ENCODE results near the gene RC3H2. TPM values are rescaled to one million over a fixed set of nuclear protein-coding genes. Genes with fewer than 3 reads are reported as not detected.

RC3H2 gene
- total and polyA plus RNA-seq, 2 of the 13 experiments (the other 11 are each of a cell fraction or from before 2014, with no cell fraction given) = 21.0 to 36.4 TPM

GRCh38 chr9:122819326-122819725 is 85.8 kb downstream of the RC3H2 start:
- peaks cover 4% of the 10 kb centered on the region for H3K79me2 ChIP-seq (ENCODE audit: insufficient read depth, low read length)
- FAIRE-seq (no peak), ATAC-seq (no peak), DNase-seq (ENCODE audit: low spot score) (no peak)
- in situ Hi-C loops (cut with HindIII; ENCODE audit: extremely low pct_ligation_motif_present, low pct_unique_long_range_greater_than_20kb) (loop anchor here (10.0 to 25.0 kb wide), 2 partner anchors 457 to 715 kb away; partner anchors contain the start of gene PTGS1), intact Hi-C loops (cut with micrococcal nuclease; ENCODE audit: unreplicated experiment) (no loop called here)
- ChIA-PET POLR2A (interaction anchor here (0.9 kb wide), 1 partner anchor 9 kb away, joined by 3 read pairs; the partner anchor contains the start of gene PDCL), CTCF (ENCODE audit: low intra/inter-chr PET ratio, low total read pairs) (no interaction called here)
- TF ChIP-seq SRSF1 (optimal IDR thresholded peaks at IDR 0.05; ENCODE audit: low read depth, low read length) (no peak), HNF4A (CRISPR knock-in tag; IDR thresholded peaks at IDR 0.05) (no peak), SMAD1 (CRISPR knock-in tag; IDR thresholded peaks at IDR 0.05; ENCODE audit: borderline replicate concordance, low read depth) (no peak), SP140L (CRISPR knock-in tag; IDR thresholded peaks at IDR 0.05; ENCODE audit: borderline replicate concordance) (no peak), TSC22D2 (CRISPR knock-in tag; IDR thresholded peaks at IDR 0.05; ENCODE audit: borderline replicate concordance) (no peak), NFATC3 (CRISPR knock-in tag; IDR thresholded peaks at IDR 0.05) (no peak), LCORL (IDR thresholded peaks at IDR 0.05) (no peak), LCORL (CRISPR knock-in tag; IDR thresholded peaks at IDR 0.05) (no peak), RORA (CRISPR knock-in tag; IDR thresholded peaks at IDR 0.05) (no peak), SP2 (CRISPR knock-in tag; IDR thresholded peaks at IDR 0.05) (no peak), CENPX (CRISPR knock-in tag; IDR thresholded peaks at IDR 0.05) (no peak), SPEN (CRISPR knock-in tag; IDR thresholded peaks at IDR 0.05; ENCODE audit: low read depth) (no peak), CBFB (CRISPR knock-in tag; IDR thresholded peaks at IDR 0.05) (no peak), ZNF138 (CRISPR knock-in tag; IDR thresholded peaks at IDR 0.05; ENCODE audit: low read depth) (no peak), RAD51 (IDR thresholded peaks at IDR 0.05; ENCODE audit: borderline replicate concordance) (no peak), KDM3A (CRISPR knock-in tag; IDR thresholded peaks at IDR 0.05; ENCODE audit: low read depth) (no peak), MED1 (CRISPR knock-in tag; IDR thresholded peaks at IDR 0.05) (no peak), SRY (CRISPR knock-in tag; IDR thresholded peaks at IDR 0.05) (no peak), ZNF781 (CRISPR knock-in tag; IDR thresholded peaks at IDR 0.05; ENCODE audit: borderline replicate concordance, not compliant biosample characterization) (no peak), ARNT (IDR thresholded peaks at IDR 0.05) (no peak), HDAC2 (CRISPR knock-in tag; IDR thresholded peaks at IDR 0.05) (no peak)
- WGBS (ENCODE audit: low lambda C conversion rate) = 93% methylated on average over 3 of the region's 3 CpGs
- H3K9ac ChIP-seq (ENCODE audit: insufficient read depth, low read depth, low read length) = no peak overlapping the region
- no peak overlapping the region for H3K4me3 ChIP-seq (replicated peaks in 1 of 3; ENCODE audit: insufficient read depth in 1 of 3, low read depth in 2 of 3, low read length in 3 of 3)
- no peak overlapping the region for H2AFZ ChIP-seq (ENCODE audit: low read length)
- no peaks in the 10 kb centered on the region for H3K27me3 ChIP-seq (ENCODE audit: control insufficient read depth in 1 of 2, insufficient read depth in 2 of 2, low read length in 2 of 2)
- H3K27ac ChIP-seq (ENCODE audit: extremely low read length, insufficient read depth, low read length) = no peak overlapping the region
- no TSS peak for BruUV-seq (replicated peaks)
- no peaks in the 10 kb centered on the region; the same call in 1 of the 2 replicates for H4K20me1 ChIP-seq (ENCODE audit: insufficient read depth, low read length)
- H3K4me1 ChIP-seq (ENCODE audit: insufficient read depth, low read length) = peaks cover 7% of the 10 kb centered on the region
- H3K9me3 ChIP-seq (ENCODE audit: low read length) = no peaks in the 10 kb centered on the region
- no peak overlapping the region for H3K4me2 ChIP-seq (ENCODE audit: low read depth, low read length)
- peaks cover 13 to 42% of the 10 kb centered on the region in 2 experiments for H3K36me3 ChIP-seq (replicated peaks in 1 of 2; ENCODE audit: control insufficient read depth in 1 of 2, insufficient read depth in 2 of 2, low read length in 2 of 2)
